Naive B cell (primary cell): ENCODE measurements around the gene CD44. TPM values are rescaled to one million over a fixed set of nuclear protein-coding genes. Genes with fewer than 3 reads are reported as not detected.

Experiments used
- ATAC-seq, 2 donors: fragments of 150-1000 bp; cut with Tn5 transposase; 2 replicates each; pipeline ENCODE4 v1.10.0; 2021; ENCODE audit warnings: low read depth in 2 of 2, mild to moderate bottlenecking in 2 of 2, moderate library complexity in 2 of 2
- DNase-seq: peaks from one replicate; pipeline ENCODE4 v3.0.0; 2022
- H3K27ac Mint-ChIP-seq, 6 donors: one replicate each; pipeline ENCODE4 v1.8.0; 2020 to 2022; ENCODE audit warnings: mild to moderate bottlenecking in 6 of 6, mixed read lengths in 6 of 6, moderate library complexity in 5 of 6, inconsistent platforms in 2 of 6
- H3K27me3 Mint-ChIP-seq, 3 donors: one replicate each; pipeline ENCODE4 v1.8.0; 2021 to 2022; ENCODE audit warnings: mixed read lengths in 3 of 3, mild to moderate bottlenecking in 1 of 3
- H3K36me3 Mint-ChIP-seq, 2 donors: one replicate each; pipeline ENCODE4 v1.8.0; 2020 to 2022; ENCODE audit warnings: mixed read lengths in 2 of 2, inconsistent platforms in 1 of 2, mild to moderate bottlenecking in 1 of 2
- H3K4me1 Mint-ChIP-seq, 3 donors: one replicate each; pipeline ENCODE4 v1.8.0; 2020 to 2022; ENCODE audit warnings: mixed read lengths in 3 of 3, inconsistent platforms in 1 of 3, mild to moderate bottlenecking in 1 of 3, moderate library complexity in 1 of 3
- H3K4me3 Mint-ChIP-seq, 8 donors: one replicate each; pipeline ENCODE4 v1.8.0; 2020 to 2022; ENCODE audit warnings: mild to moderate bottlenecking in 8 of 8, mixed read lengths in 8 of 8, moderate library complexity in 8 of 8, inconsistent platforms in 2 of 8
- H3K9me3 Mint-ChIP-seq, 7 donors: one replicate each; pipeline ENCODE4 v1.8.0; 2020 to 2022; ENCODE audit warnings: mixed read lengths in 7 of 7, mild to moderate bottlenecking in 5 of 7, inconsistent platforms in 2 of 7, moderate library complexity in 1 of 7
- polyA plus RNA-seq, 6 donors: library from polyadenylated mRNA; unstranded; fragments of 300-500 nt; fragmentation: Illumina TruSeq; gene quantifications; one replicate each; pipeline ENCODE4 v1.2.3, GENCODE V29; 2021; ENCODE audit warnings: low read depth in 6 of 6

The CD44 gene
- polyA plus RNA-seq, 6 donors from 2014 or later = 156 to 277 (median 187) TPM

- ATAC-seq (no peak), DNase-seq (no peak)
- Mint-ChIP-seq H3K9me3 (no peaks in the 10 kb centered on the region), H3K27ac (peak overlapping the region in 5 of 6 donors; percentile 47 to 99 (median 56)), H3K36me3 (peaks cover 0 to 8% of the 10 kb centered on the region in 2 donors), H3K4me1 (peaks cover 88 to 99% (median 98%) of the 10 kb centered on the region in 3 donors), H3K4me3 (peak overlapping the region in 2 of 8 donors; percentile 46 to 56), H3K27me3 (no peaks in the 10 kb centered on the region)
Observed at GRCh38 chr11:35169754-35170153, 30.8 kb downstream of the CD44 start.

- Mint-ChIP-seq H3K27ac (peak overlapping the region; percentile 25 to 99 (median 72)), H3K36me3 (peaks cover 0 to 8% of the 10 kb centered on the region in 2 donors), H3K4me3 (peak overlapping the region in 1 of 8 donors; percentile 20), H3K27me3 (no peaks in the 10 kb centered on the region), H3K4me1 (peaks cover 91 to 99% (median 98%) of the 10 kb centered on the region in 3 donors), H3K9me3 (no peaks in the 10 kb centered on the region)
- no peak for DNase-seq
- no peak for ATAC-seq
Observed at GRCh38 chr11:35170503-35170902, 31.5 kb downstream of the CD44 start.

GRCh38 chr11:35171226-35171625, 32.3 kb downstream of the CD44 start:
- Mint-ChIP-seq H3K4me1 (peaks cover 86 to 96% (median 93%) of the 10 kb centered on the region in 3 donors), H3K4me3 (no peak overlapping the region), H3K36me3 (peaks cover 0 to 8% of the 10 kb centered on the region in 2 donors), H3K27ac (peak overlapping the region in 1 of 6 donors; percentile 99), H3K27me3 (no peaks in the 10 kb centered on the region), H3K9me3 (no peaks in the 10 kb centered on the region)
- no peak for ATAC-seq
- no peak for DNase-seq

DNA sequence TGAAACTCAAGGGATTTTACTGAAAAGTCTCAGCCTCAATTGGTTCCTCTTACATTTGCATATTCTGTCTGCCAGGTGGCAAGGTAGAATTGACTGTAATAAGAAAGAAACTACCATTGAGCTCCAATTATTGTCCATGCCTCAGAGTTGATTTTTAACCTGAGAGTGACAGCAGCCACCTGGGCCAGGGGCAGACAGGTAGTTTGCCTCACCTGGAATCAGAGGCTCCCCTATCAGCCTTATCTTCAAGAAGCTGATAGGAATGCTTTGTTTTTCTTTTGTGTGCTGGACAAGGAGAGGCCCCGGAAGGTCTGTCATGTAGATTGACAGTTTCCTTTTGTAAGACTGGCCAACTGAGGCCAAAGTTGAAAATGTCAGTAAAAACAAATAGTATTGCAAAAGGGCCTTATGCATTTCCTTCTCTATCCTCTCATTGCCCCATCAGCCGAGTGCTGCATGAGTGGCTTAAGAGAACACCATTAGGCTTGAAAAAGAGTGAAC, 34.1 kb downstream of the CD44 start:
- peak; percentile 85 to 87 for ATAC-seq
- H3K27ac Mint-ChIP-seq = peak overlapping the region; percentile 84 to 99 (median 98)

GRCh38 chr11:35173616-35174566, 34.9 kb downstream of the CD44 start:
- no peak for DNase-seq
- Mint-ChIP-seq H3K4me3 (peak overlapping the region; percentile 9 to 94 (median 79)), H3K27ac (peak overlapping the region; percentile 79 to 99 (median 98)), H3K9me3 (no peaks in the 10 kb centered on the region), H3K27me3 (no peaks in the 10 kb centered on the region), H3K36me3 (peaks cover 4 to 8% of the 10 kb centered on the region in 2 donors), H3K4me1 (peaks cover 63 to 82% (median 68%) of the 10 kb centered on the region in 3 donors)
- ATAC-seq = peak in 1 of 2 donors; percentile 20

More for the DNA sequence above, 34.1 kb downstream of the CD44 start:
- Mint-ChIP-seq H3K4me3 (peak overlapping the region; percentile 66 to 94 (median 88)), H3K27me3 (no peaks in the 10 kb centered on the region), H3K36me3 (peaks cover 4 to 8% of the 10 kb centered on the region in 2 donors), H3K4me1 (peaks cover 72 to 84% (median 76%) of the 10 kb centered on the region in 3 donors), H3K9me3 (no peaks in the 10 kb centered on the region)
- DNase-seq = peak; percentile 60

DNA sequence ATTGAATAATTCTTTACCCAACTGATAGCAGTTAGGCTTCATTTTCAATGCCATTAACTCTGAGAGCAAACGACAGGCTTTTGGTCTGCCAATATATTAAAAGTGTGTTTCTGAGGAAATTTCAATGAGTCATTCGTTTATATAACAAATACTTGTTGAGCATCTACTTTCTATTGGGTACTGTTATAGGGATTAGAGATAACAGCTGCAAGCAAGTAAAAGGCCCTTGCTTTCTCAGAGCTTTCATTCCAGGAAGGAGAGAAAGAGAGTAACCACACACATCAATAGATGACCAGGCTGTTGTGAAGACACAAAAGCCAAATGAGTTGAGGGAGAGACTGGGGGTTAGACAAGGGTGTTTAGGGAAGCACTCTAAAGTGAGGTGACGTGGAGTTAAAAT, 35.7 kb downstream of the CD44 start:
- Mint-ChIP-seq H3K4me1 (peaks cover 63 to 82% (median 65%) of the 10 kb centered on the region in 3 donors), H3K9me3 (no peaks in the 10 kb centered on the region), H3K27me3 (no peaks in the 10 kb centered on the region), H3K4me3 (peak overlapping the region in 5 of 8 donors; percentile 1 to 92 (median 20)), H3K36me3 (peaks cover 8 to 15% of the 10 kb centered on the region in 2 donors), H3K27ac (peak overlapping the region; percentile 79 to 99 (median 98))
- ATAC-seq (no peak), DNase-seq (no peak)

- peaks cover 27 to 30% of the 10 kb centered on the region in 2 donors for H3K36me3 Mint-ChIP-seq
- peaks cover 60 to 78% (median 61%) of the 10 kb centered on the region in 3 donors for H3K4me1 Mint-ChIP-seq
- DNase-seq (no peak), ATAC-seq (no peak)
- no peaks in the 10 kb centered on the region for H3K27me3 Mint-ChIP-seq
- no peak overlapping the region for H3K4me3 Mint-ChIP-seq
- H3K27ac Mint-ChIP-seq = peak overlapping the region in 1 of 6 donors; percentile 34
- H3K9me3 Mint-ChIP-seq = peaks cover 0 to 1% (median 0%) of the 10 kb centered on the region in 7 donors
Observed at GRCh38 chr11:35177370-35177769, 38.4 kb downstream of the CD44 start.

DNA sequence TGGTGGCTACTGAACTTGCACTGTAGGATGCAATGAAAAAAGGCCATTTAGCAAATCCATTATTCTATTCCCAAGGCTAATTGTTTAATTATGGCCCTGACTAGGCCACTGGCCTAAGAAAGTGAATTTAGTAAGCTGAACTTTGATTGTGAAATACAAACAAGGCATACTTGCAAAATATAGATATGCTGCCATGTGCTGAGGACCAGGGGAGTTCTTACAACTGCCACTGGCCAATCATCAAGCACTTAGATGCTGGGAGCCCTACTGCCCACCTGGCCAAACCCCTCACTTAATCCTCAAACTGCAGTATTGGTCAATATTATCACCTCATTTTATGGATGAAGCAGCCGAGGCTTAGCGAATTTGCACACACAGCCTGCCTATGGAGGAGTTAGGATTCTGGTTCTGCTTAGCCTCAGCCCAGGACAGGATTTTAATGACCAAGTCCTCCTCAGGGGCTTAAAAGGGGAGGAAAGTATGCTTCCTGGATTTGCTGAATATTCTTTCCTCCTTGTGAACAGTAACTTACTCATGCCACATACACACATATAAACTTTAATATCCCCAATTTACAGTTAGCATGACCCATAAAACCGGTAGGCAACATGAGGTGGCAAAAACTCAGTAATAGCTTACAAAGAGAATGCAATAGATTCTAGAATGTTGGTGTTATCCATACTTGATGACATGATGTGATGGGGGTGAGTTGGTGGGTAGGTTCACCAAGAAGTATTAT, 39.3 kb downstream of the CD44 start:
- peaks cover 60 to 78% (median 61%) of the 10 kb centered on the region in 3 donors for H3K4me1 Mint-ChIP-seq
- H3K4me3 Mint-ChIP-seq = peak overlapping the region in 1 of 8 donors; percentile 22
- H3K36me3 Mint-ChIP-seq = peaks cover 27 to 36% of the 10 kb centered on the region in 2 donors
- ATAC-seq (no peak), DNase-seq (no peak)
- peak overlapping the region in 4 of 6 donors; percentile 5 to 81 (median 54) for H3K27ac Mint-ChIP-seq
- H3K27me3 Mint-ChIP-seq = no peaks in the 10 kb centered on the region
- peaks cover 0 to 4% (median 0%) of the 10 kb centered on the region in 7 donors for H3K9me3 Mint-ChIP-seq

DNA sequence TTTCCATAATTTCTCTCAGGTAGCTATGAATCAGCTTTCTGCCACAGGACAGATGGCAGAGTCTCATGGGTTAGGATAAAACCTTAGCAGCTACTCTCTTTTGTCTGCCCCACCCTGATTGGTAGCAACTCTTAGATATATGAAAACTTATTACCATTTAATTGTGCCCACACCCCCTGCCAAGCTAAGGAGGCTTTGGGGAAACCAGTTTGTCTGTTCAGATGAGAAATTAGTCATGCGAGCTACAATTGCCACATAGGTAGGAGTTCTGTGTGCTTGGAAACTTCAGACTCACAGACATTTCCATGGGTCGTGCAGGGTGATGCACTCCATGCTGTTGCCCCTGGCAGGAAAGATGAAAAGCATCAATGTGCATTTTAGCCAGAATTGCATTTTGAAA, 39.9 kb downstream of the CD44 start:
- Mint-ChIP-seq H3K9me3 (peaks cover 0 to 4% (median 0%) of the 10 kb centered on the region in 7 donors), H3K4me1 (peaks cover 57 to 71% (median 59%) of the 10 kb centered on the region in 3 donors), H3K4me3 (no peak overlapping the region), H3K27me3 (no peaks in the 10 kb centered on the region), H3K36me3 (peaks cover 27 to 42% of the 10 kb centered on the region in 2 donors), H3K27ac (peak overlapping the region in 3 of 6 donors; percentile 50 to 89 (median 81))
- DNase-seq = no peak
- ATAC-seq = no peak

DNA sequence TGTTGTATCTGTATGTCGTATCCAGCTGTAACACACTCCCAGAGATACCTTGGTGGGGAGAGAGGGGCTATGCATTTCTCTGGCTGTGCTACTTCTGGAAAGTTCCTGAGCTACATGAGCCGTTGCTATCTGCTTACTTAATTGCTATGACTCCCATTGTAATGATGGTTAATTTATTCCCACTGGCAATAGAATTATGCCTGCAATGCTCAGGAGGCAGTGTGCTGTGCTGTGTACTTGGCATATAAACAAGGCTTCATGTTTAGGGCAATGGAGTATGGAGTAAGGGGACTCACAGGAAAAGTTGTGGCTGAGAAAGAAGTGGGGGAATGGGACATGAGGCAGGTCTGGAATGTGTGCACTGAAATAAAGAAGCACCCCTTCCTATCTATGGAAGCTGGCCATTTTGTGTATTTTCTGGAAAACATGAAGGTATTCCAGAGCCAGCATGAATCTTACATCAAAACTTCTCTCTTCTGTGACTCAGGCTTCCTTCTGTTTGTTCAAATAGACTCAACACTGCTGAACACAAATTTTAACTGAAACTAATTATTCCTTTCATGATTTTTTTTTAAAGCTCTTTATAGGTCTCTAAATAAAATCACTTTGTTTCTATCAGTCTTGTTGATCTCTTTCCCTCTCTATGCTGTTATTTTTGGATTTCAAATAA, 40.6 kb downstream of the CD44 start:
- H3K9me3 Mint-ChIP-seq = peaks cover 0 to 4% (median 0%) of the 10 kb centered on the region in 7 donors
- H3K36me3 Mint-ChIP-seq = peaks cover 28 to 42% of the 10 kb centered on the region in 2 donors
- no peak for DNase-seq
- peak overlapping the region in 5 of 6 donors; percentile 18 to 89 (median 61) for H3K27ac Mint-ChIP-seq
- no peaks in the 10 kb centered on the region for H3K27me3 Mint-ChIP-seq
- no peak for ATAC-seq
- H3K4me3 Mint-ChIP-seq = no peak overlapping the region
- peaks cover 51 to 66% (median 52%) of the 10 kb centered on the region in 3 donors for H3K4me1 Mint-ChIP-seq

DNA sequence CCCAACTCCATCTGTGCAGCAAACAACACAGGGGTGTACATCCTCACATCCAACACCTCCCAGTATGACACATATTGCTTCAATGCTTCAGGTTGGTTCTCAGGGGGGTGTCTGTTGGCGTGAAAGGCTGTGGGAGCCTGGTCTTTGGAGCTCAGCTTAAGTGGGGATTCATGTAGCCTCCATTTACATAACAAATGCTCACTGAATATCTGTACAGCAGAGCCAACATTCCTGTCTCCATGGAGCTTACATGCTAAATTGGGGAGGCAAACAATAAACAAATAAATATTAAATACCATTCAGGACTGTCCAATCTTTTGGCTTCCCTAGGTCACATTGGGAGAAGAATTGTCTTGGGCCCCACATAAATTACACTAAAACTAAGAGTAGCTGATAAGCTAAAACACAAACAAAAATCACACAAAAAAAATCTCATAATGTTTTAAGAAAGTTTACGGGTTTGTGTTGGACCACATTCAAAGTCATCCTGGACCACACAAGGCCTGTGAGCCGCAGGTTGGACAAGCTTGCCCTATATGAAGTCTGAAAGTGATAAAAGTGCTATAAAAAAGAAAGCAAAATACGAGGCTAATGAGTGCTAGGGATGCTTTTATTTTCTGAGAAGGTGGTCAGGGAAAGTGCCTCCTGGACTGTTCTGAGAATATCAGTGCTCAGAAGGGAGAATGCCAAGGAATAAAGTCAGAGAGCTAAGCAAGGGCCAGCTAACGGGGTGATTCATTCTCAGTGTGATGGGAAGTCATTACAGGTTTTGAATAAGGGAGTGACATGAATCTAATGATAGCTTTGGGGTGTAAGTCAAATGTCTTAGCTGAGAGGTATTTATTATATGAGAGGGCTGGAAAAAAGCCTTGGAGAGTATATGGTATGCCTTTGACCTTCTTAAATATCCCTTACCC, 41.6 kb downstream of the CD44 start:
- peaks cover 49 to 66% (median 49%) of the 10 kb centered on the region in 3 donors for H3K4me1 Mint-ChIP-seq
- H3K9me3 Mint-ChIP-seq = peaks cover 0 to 4% (median 0%) of the 10 kb centered on the region in 7 donors
- peak overlapping the region in 2 of 8 donors; percentile 7 to 42 for H3K4me3 Mint-ChIP-seq
- peaks cover 38 to 45% of the 10 kb centered on the region in 2 donors for H3K36me3 Mint-ChIP-seq
- peak overlapping the region; percentile 32 to 89 (median 82) for H3K27ac Mint-ChIP-seq
- no peaks in the 10 kb centered on the region for H3K27me3 Mint-ChIP-seq
- ATAC-seq (no peak), DNase-seq (no peak)
